Gastrocnemius medialis (tissue), 4 donors: ENCODE data around the gene NSD2. TPM values are rescaled to one million over a fixed set of nuclear protein-coding genes. Genes with fewer than 3 reads are reported as not detected.

Source experiments
- ATAC-seq, 2 donors: fragments of 150-250 bp; one replicate each; pipeline ENCODE4 v1.9.1; 2016
- DNase-seq, 2 donors: peaks; one replicate each; pipeline ENCODE4 v3.0.0-alpha.2; 2019
- H3K27ac ChIP-seq, 4 donors: fragments of 200-600 bp; sonication (generic); 1 replicate in 1 of 4; 2 replicates in 3 of 4; pipeline ENCODE4 v1.5.1; 2016 to 2018; ENCODE audit warnings: mild to moderate bottlenecking in 2 of 4, moderate library complexity in 1 of 4
- H3K27me3 ChIP-seq, 3 donors: fragments of 200-600 bp; sonication (generic) in 2 of 3; 1 replicate in 1 of 3; 2 replicates in 2 of 3; pipeline versions ENCODE4 v1.5.1 to v1.6.0; 2016 to 2019; ENCODE audit warnings: mild to moderate bottlenecking in 1 of 3, moderate library complexity in 1 of 3
- H3K36me3 ChIP-seq, 2 donors: fragments of 200-600 bp; sonication (generic) in 1 of 2; one replicate each; pipeline ENCODE4 v1.5.1; 2017 to 2018
- H3K4me1 ChIP-seq, 2 donors: fragments of 200-600 bp; sonication (generic) in 1 of 2; one replicate each; pipeline ENCODE4 v1.5.1; 2016 to 2017; ENCODE audit warnings: mild to moderate bottlenecking in 2 of 2
- H3K4me3 ChIP-seq, 4 donors: fragments of 200-600 bp; sonication (generic) in 3 of 4; 1 replicate in 1 of 4; 2 replicates in 3 of 4; pipeline ENCODE4 v1.5.1; 2016 to 2019; ENCODE audit warnings: mild to moderate bottlenecking in 2 of 4
- H3K9me3 ChIP-seq, 3 donors: fragments of 200-600 bp; sonication (generic) in 2 of 3; 1 replicate in 1 of 3; 2 replicates in 2 of 3; pipeline ENCODE4 v1.5.1; 2016 to 2019
- POLR2A ChIP-seq, 2 donors: fragments of 450-650 bp; IDR thresholded peaks; one replicate each; pipeline ENCODE4 v1.6.1; 2017; ENCODE audit warnings: antibody characterized with exemption in 2 of 2, mild to moderate bottlenecking in 2 of 2, moderate library complexity in 2 of 2
- in situ Hi-C, 4 donors: fragments of 200-750 bp; cut with MboI; loops; one replicate each; pipeline versions ENCODE4 v1.15.0 to v1.8.0; 2017; ENCODE audit warnings: low sequenced_read_pairs in 4 of 4
- intact Hi-C: fragments of 100-400 bp; cut with DNase I; formaldehyde crosslinking; loops from one replicate; pipeline ENCODE4 v1.15.1; 2023; ENCODE audit warnings: low total_unique reads
- total RNA-seq, 4 donors: library from RNA; depleted of rRNA; stranded (reverse); fragments of >200 nt; gene quantifications; one replicate each; pipeline versions ENCODE4 v1.1.0 to v1.2.3, GENCODE V29; 2016
- TF ChIP-seq, protein P1 (sequence below), 5 experiments: fragments of 450-650 bp in 3 of 5; fragments of 200-600 bp in 2 of 5; sonication (generic) in 2 of 5; IDR thresholded peaks in 4 of 5; conservative IDR thresholded peaks in 1 of 5; 1 replicate in 4 of 5; 2 replicates in 1 of 5; pipeline ENCODE4 v1.5.1; 2016 to 2019; ENCODE audit warnings: antibody characterized with exemption in 5 of 5, mild to moderate bottlenecking in 3 of 5, moderate library complexity in 3 of 5

The NSD2 gene
- total RNA-seq, 4 donors from 2014 or later, result 14.8 to 21.3 (median 16.8) TPM

- TF ChIP-seq, protein P1, sequence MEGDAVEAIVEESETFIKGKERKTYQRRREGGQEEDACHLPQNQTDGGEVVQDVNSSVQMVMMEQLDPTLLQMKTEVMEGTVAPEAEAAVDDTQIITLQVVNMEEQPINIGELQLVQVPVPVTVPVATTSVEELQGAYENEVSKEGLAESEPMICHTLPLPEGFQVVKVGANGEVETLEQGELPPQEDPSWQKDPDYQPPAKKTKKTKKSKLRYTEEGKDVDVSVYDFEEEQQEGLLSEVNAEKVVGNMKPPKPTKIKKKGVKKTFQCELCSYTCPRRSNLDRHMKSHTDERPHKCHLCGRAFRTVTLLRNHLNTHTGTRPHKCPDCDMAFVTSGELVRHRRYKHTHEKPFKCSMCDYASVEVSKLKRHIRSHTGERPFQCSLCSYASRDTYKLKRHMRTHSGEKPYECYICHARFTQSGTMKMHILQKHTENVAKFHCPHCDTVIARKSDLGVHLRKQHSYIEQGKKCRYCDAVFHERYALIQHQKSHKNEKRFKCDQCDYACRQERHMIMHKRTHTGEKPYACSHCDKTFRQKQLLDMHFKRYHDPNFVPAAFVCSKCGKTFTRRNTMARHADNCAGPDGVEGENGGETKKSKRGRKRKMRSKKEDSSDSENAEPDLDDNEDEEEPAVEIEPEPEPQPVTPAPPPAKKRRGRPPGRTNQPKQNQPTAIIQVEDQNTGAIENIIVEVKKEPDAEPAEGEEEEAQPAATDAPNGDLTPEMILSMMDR (IDR thresholded peaks at IDR 0.05 in 4 of 5, conservative IDR thresholded peaks at IDR 0.05 in 1 of 5), result no peak
- no peak for TF ChIP-seq POLR2A (IDR thresholded peaks at IDR 0.05)
- no peak overlapping the region for H3K4me3 ChIP-seq
- DNase-seq (no peak), ATAC-seq (no peak)
- peaks cover 0 to 55% of the 10 kb centered on the region in 2 donors for H3K36me3 ChIP-seq
- no peaks in the 10 kb centered on the region for H3K27me3 ChIP-seq
- intact Hi-C loops (no loop called here), in situ Hi-C loops (no loop called here)
- H3K4me1 ChIP-seq, result no peaks in the 10 kb centered on the region
- no peak overlapping the region for H3K27ac ChIP-seq
- no peaks in the 10 kb centered on the region for H3K9me3 ChIP-seq
Measured at GRCh38 chr4:1830642-1831228, 40.5 kb upstream of the NSD2 start.

GRCh38 chr4:1831331-1831730 is 39.9 kb upstream of the NSD2 start:
- H3K27me3 ChIP-seq, result no peaks in the 10 kb centered on the region
- in situ Hi-C loops (no loop called here), intact Hi-C loops (no loop called here)
- DNase-seq (no peak), ATAC-seq (no peak)
- H3K4me3 ChIP-seq, result no peak overlapping the region
- no peaks in the 10 kb centered on the region for H3K4me1 ChIP-seq
- no peaks in the 10 kb centered on the region for H3K9me3 ChIP-seq
- H3K36me3 ChIP-seq, result peaks cover 0 to 61% of the 10 kb centered on the region in 2 donors
- H3K27ac ChIP-seq, result no peak overlapping the region
- no peak for TF ChIP-seq POLR2A (IDR thresholded peaks at IDR 0.05)
- TF ChIP-seq, protein P1 (IDR thresholded peaks at IDR 0.05 in 4 of 5, conservative IDR thresholded peaks at IDR 0.05 in 1 of 5), result no peak

DNA sequence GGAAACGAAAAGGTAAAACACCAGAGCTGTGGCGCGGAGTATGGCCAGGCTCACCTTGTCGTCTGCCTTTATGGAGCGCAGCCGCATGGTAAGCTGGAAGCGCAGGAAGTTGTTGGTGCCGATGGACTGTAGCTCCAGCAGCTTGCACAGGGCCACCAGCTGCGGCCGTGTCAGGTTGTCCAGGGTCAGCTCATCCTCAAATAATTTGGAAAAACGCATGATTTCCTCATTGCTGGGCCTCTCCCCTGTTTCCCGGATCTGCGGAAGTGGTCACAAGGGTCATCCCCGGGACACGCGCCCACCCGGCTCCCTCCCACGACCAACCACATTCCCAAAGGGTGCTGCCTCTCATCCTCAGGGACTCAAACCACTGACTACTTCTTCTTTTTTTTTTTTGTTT is 38.5 kb upstream of the NSD2 start:
- in situ Hi-C loops (no loop called here), intact Hi-C loops (no loop called here)
- H3K36me3 ChIP-seq, result peaks cover 0 to 68% of the 10 kb centered on the region in 2 donors
- no peaks in the 10 kb centered on the region for H3K9me3 ChIP-seq
- H3K4me3 ChIP-seq, result no peak overlapping the region
- DNase-seq (no peak), ATAC-seq (no peak)
- H3K4me1 ChIP-seq, result no peaks in the 10 kb centered on the region
- no peak overlapping the region for H3K27ac ChIP-seq
- TF ChIP-seq, protein P1 (IDR thresholded peaks at IDR 0.05 in 4 of 5, conservative IDR thresholded peaks at IDR 0.05 in 1 of 5), result no peak
- no peak for TF ChIP-seq POLR2A (IDR thresholded peaks at IDR 0.05)
- no peaks in the 10 kb centered on the region for H3K27me3 ChIP-seq

GRCh38 chr4:1833307-1834046 is 37.7 kb upstream of the NSD2 start:
- intact Hi-C loops, result no loop called here
- no peaks in the 10 kb centered on the region for H3K9me3 ChIP-seq
- H3K4me1 ChIP-seq, result no peaks in the 10 kb centered on the region
- no peak for ATAC-seq
- peaks cover 0 to 76% of the 10 kb centered on the region in 2 donors for H3K36me3 ChIP-seq
- no peak for DNase-seq
- no peak for TF ChIP-seq POLR2A (IDR thresholded peaks at IDR 0.05)
- TF ChIP-seq, protein P1 (IDR thresholded peaks at IDR 0.05 in 4 of 5, conservative IDR thresholded peaks at IDR 0.05 in 1 of 5), result no peak
- no peaks in the 10 kb centered on the region for H3K27me3 ChIP-seq
- in situ Hi-C loops, result no loop called here
- H3K27ac ChIP-seq, result no peak overlapping the region
- no peak overlapping the region for H3K4me3 ChIP-seq
